WTC11 (cell line): ENCODE results near the gene SPAG5. TPM values are rescaled to one million over a fixed set of nuclear protein-coding genes. Genes with fewer than 3 reads are reported as not detected.

Experiments
- ATAC-seq: fragments of 200-7000 bp; cut with Tn5 transposase; 2 replicates; pipeline ENCODE4 v1.10.0; 2021; ENCODE audit warnings: mild to moderate bottlenecking, moderate library complexity
- CTCF ChIA-PET: fragments of 300-600 bp; sonication (Branson Sonifier 250); formaldehyde crosslinking; loops from one replicate; lab custom pipeline; 2021; ENCODE audit warnings: antibody characterized with exemption; lab: Charles Lee
- POLR2A ChIA-PET: fragments of 350-600 bp; sonication (Branson Sonifier 250); formaldehyde crosslinking; loops from one replicate; lab custom pipeline; 2021; ENCODE audit warnings: antibody characterized with exemption; lab: Charles Lee
- DNase-seq: peaks from one replicate; pipeline ENCODE4 v3.0.0; 2021; ENCODE audit warnings: low spot score
- H3K27ac Mint-ChIP-seq: 2 replicates; pipeline ENCODE4 v1.8.0; 2021; ENCODE audit warnings: mixed read lengths
- H3K27me3 Mint-ChIP-seq: 2 replicates; pipeline ENCODE4 v1.8.0; 2021; ENCODE audit warnings: low read depth, mild to moderate bottlenecking, moderate library complexity, mixed read lengths
- H3K36me3 Mint-ChIP-seq: 2 replicates; pipeline ENCODE4 v1.8.0; 2021; ENCODE audit warnings: mixed read lengths
- H3K4me1 Mint-ChIP-seq: 2 replicates; pipeline ENCODE4 v1.8.0; 2022; ENCODE audit warnings: mixed read lengths
- H3K4me3 Mint-ChIP-seq: 2 replicates; pipeline ENCODE4 v1.8.0; 2021; ENCODE audit warnings: mild to moderate bottlenecking, moderate library complexity, mixed read lengths
- H3K9me3 Mint-ChIP-seq: 2 replicates; pipeline ENCODE4 v1.8.0; 2021; ENCODE audit warnings: mixed read lengths
- AFF4 ChIP-seq: sonication (generic); formaldehyde crosslinking; IDR thresholded peaks from 2 replicates; pipeline ENCODE4 v1.8.1; 2023; ENCODE audit warnings: mild to moderate bottlenecking, missing genetic modification reagents, borderline replicate concordance
- CTCF ChIP-seq: fragments of 200-600 bp; IDR thresholded peaks from 2 replicates; pipeline ENCODE4 v1.8.0; 2022; ENCODE audit warnings: antibody characterized with exemption
- ETV6 ChIP-seq: sonication (generic); formaldehyde crosslinking; IDR thresholded peaks from 2 replicates; pipeline ENCODE4 v1.8.1; 2022; ENCODE audit warnings: mild to moderate bottlenecking, missing genetic modification reagents
- FOXJ3 ChIP-seq: sonication (generic); formaldehyde crosslinking; IDR thresholded peaks from 2 replicates; pipeline ENCODE4 v1.9.0; 2021; ENCODE audit warnings: missing genetic modification reagents, mild to moderate bottlenecking, borderline replicate concordance
- FOXK1 ChIP-seq: sonication (generic); formaldehyde crosslinking; IDR thresholded peaks from 2 replicates; pipeline ENCODE4 v1.8.0; 2022; ENCODE audit warnings: mild to moderate bottlenecking, moderate library complexity, missing genetic modification reagents
- HMGA2 ChIP-seq: fragments of 250-450 bp; sonication (Bioruptor Pico); IDR thresholded peaks from 2 replicates; pipeline ENCODE4 v1.4.0; 2021; ENCODE audit warnings: mild to moderate bottlenecking, moderate library complexity
- IRF2 ChIP-seq: sonication (generic); formaldehyde crosslinking; IDR thresholded peaks from 2 replicates; pipeline ENCODE4 v1.8.0; 2022; ENCODE audit warnings: low read depth, missing genetic modification reagents, borderline replicate concordance
- JUN ChIP-seq: sonication (generic); formaldehyde crosslinking; IDR thresholded peaks from 2 replicates; pipeline ENCODE4 v1.8.0; 2023; ENCODE audit warnings: mild to moderate bottlenecking, missing genetic modification reagents
- NFYB ChIP-seq: sonication (generic); formaldehyde crosslinking; conservative IDR thresholded peaks from 2 replicates; pipeline ENCODE4 v1.8.0; 2022; ENCODE audit warnings: low read depth, missing genetic modification reagents
- NR1H2 ChIP-seq: sonication (generic); formaldehyde crosslinking; IDR thresholded peaks from 2 replicates; pipeline ENCODE4 v1.9.0; 2021; ENCODE audit warnings: mild to moderate bottlenecking, moderate library complexity, missing genetic modification reagents
- OVOL2 ChIP-seq: fragments of 250-450 bp; sonication (Bioruptor Pico); IDR thresholded peaks from 2 replicates; pipeline ENCODE4 v1.9.0; 2021; ENCODE audit warnings: mild to moderate bottlenecking, borderline replicate concordance
- TP53 ChIP-seq: sonication (generic); formaldehyde crosslinking; IDR thresholded peaks from 2 replicates; pipeline ENCODE4 v1.8.1; 2023; ENCODE audit warnings: mild to moderate bottlenecking, missing genetic modification reagents
- ZMAT4 ChIP-seq: fragments of 250-450 bp; sonication (Bioruptor Pico); IDR thresholded peaks from 2 replicates; pipeline ENCODE4 v1.9.0; 2021; ENCODE audit warnings: mild to moderate bottlenecking
- ZNF138 ChIP-seq: sonication (generic); formaldehyde crosslinking; conservative IDR thresholded peaks from 2 replicates; pipeline ENCODE4 v1.8.1; 2022; ENCODE audit warnings: mild to moderate bottlenecking, moderate library complexity, missing genetic modification reagents
- ZNF232 ChIP-seq: sonication (generic); formaldehyde crosslinking; IDR thresholded peaks from 2 replicates; pipeline ENCODE4 v1.8.0; 2022; ENCODE audit warnings: mild to moderate bottlenecking, missing genetic modification reagents
- ZNF281 ChIP-seq: sonication (generic); formaldehyde crosslinking; IDR thresholded peaks from 2 replicates; pipeline ENCODE4 v1.8.0; 2023; ENCODE audit warnings: mild to moderate bottlenecking, missing genetic modification reagents
- total RNA-seq: library from RNA; stranded (reverse); gene quantifications from 3 replicates; pipeline ENCODE4 v1.2.3, GENCODE V29; 2021

Gene SPAG5
- total RNA-seq, 1 experiment from 2014 or later = 146 TPM

- Mint-ChIP-seq H3K9me3 (no peaks in the 10 kb centered on the region), H3K4me3 (no peak overlapping the region), H3K36me3 (no peaks in the 10 kb centered on the region), H3K27me3 (no peaks in the 10 kb centered on the region)
- no peak for DNase-seq
- TF ChIP-seq NR1H2 (CRISPR knock-in tag) (no peak), NFYB (CRISPR knock-in tag) (no peak), ZMAT4 (CRISPR knock-in tag) (no peak), FOXJ3 (no peak)
- TF ChIP-seq, all 79 proteins: peak for 0
- ATAC-seq = no peak
- H3K27ac Mint-ChIP-seq = no peak overlapping the region
- ChIA-PET CTCF (interaction anchor here (0.7 kb wide), 2 partner anchors 12 to 21 kb away, joined by 3 to 4 read pairs; no protein-coding TSS in a partner anchor), POLR2A (no interaction called here)
- H3K4me1 Mint-ChIP-seq = no peaks in the 10 kb centered on the region
These were observed 69.8 kb downstream of the SPAG5 start for GRCh38 chr17:28529013-28529400.

- Mint-ChIP-seq H3K27me3 (no peaks in the 10 kb centered on the region), H3K36me3 (no peaks in the 10 kb centered on the region), H3K4me1 (no peaks in the 10 kb centered on the region), H3K4me3 (no peak overlapping the region), H3K27ac (no peak overlapping the region), H3K9me3 (no peaks in the 10 kb centered on the region)
- ChIA-PET CTCF (interaction anchor here (0.7 kb wide), 2 partner anchors 13 to 21 kb away, joined by 3 to 4 read pairs; no protein-coding TSS in a partner anchor), POLR2A (no interaction called here)
- DNase-seq (no peak), ATAC-seq (no peak)
- TF ChIP-seq ETV6 (CRISPR knock-in tag) (no peak), HMGA2 (CRISPR knock-in tag) (no peak), NFYB (CRISPR knock-in tag) (no peak), ZNF232 (CRISPR knock-in tag) (no peak), AFF4 (CRISPR knock-in tag) (no peak)
These were observed 70.4 kb downstream of the SPAG5 start for GRCh38 chr17:28528327-28529012.

GRCh38 chr17:28527859-28528258, 71.0 kb downstream of the SPAG5 start:
- POLR2A ChIA-PET = no interaction called here
- CTCF ChIA-PET = no interaction called here
- H3K4me1 Mint-ChIP-seq = no peaks in the 10 kb centered on the region
- H3K4me3 Mint-ChIP-seq = no peak overlapping the region
- H3K9me3 Mint-ChIP-seq = no peaks in the 10 kb centered on the region
- no peak overlapping the region for H3K27ac Mint-ChIP-seq
- H3K27me3 Mint-ChIP-seq = no peaks in the 10 kb centered on the region
- DNase-seq = no peak
- TF ChIP-seq TP53 (no peak), JUN (no peak), ZNF138 (CRISPR knock-in tag) (no peak), OVOL2 (no peak), CTCF (no peak), ZNF281 (CRISPR knock-in tag) (no peak), IRF2 (no peak), FOXK1 (CRISPR knock-in tag) (no peak)
- no peaks in the 10 kb centered on the region for H3K36me3 Mint-ChIP-seq
- no peak for ATAC-seq
